Activated CD4-positive, alpha-beta T cell treated with anti-CD3 and anti-CD28 coated beads, Interleukin-2, amount 50 U/mL, for 4 hours (primary cell): Measurements from ENCODE around the gene OS9.
"Not testable (repeated sequence)": the region's sequence is repeated elsewhere in the genome, so short reads cannot be mapped to it uniquely, and the experiment has no call there.

Source experiments
- DNase-seq, 2 experiments: peaks; one replicate each; pipeline ENCODE4 v3.0.0-alpha.2; 2020

Gene OS9

GRCh38 chr12:57694459-57695019, 607 bp downstream of the OS9 start:
- DNase-seq: no peak

GRCh38 chr12:57695770-57696432, 2.0 kb downstream of the OS9 start:
- DNase-seq: no peak

- DNase-seq: no peak
These were observed 3.1 kb downstream of the OS9 start for GRCh38 chr12:57697076-57697475.

GRCh38 chr12:57698414-57698813, 4.5 kb downstream of the OS9 start:
- DNase-seq: no peak

GRCh38 chr12:57700317-57700716, 6.4 kb downstream of the OS9 start:
- no peak for DNase-seq

- DNase-seq: no peak
These were observed 13.3 kb downstream of the OS9 start for GRCh38 chr12:57707250-57707649.

GRCh38 chr12:57708296-57708695, 14.4 kb downstream of the OS9 start:
- no peak for DNase-seq

GRCh38 chr12:57712701-57713100, 18.8 kb downstream of the OS9 start:
- DNase-seq: no peak

GRCh38 chr12:57713209-57713608, 19.3 kb downstream of the OS9 start:
- no peak for DNase-seq

- not testable (repeated sequence) for DNase-seq
These were observed 21.3 kb downstream of the OS9 start for GRCh38 chr12:57715036-57715748.

- DNase-seq: no peak
These were observed 21.9 kb downstream of the OS9 start for GRCh38 chr12:57715786-57716185.

GRCh38 chr12:57716305-57716704, 22.4 kb downstream of the OS9 start:
- no peak for DNase-seq

GRCh38 chr12:57717131-57717530, 23.2 kb downstream of the OS9 start:
- DNase-seq: no peak

- no peak for DNase-seq
These were observed 24.1 kb downstream of the OS9 start for GRCh38 chr12:57717846-57718640.

GRCh38 chr12:57718641-57719528, 25.0 kb downstream of the OS9 start:
- DNase-seq: no peak

- no peak for DNase-seq
These were observed 26.1 kb downstream of the OS9 start for GRCh38 chr12:57719777-57720605.

GRCh38 chr12:57720606-57721595, 27.0 kb downstream of the OS9 start:
- DNase-seq: no peak

GRCh38 chr12:57721846-57722608, 28.1 kb downstream of the OS9 start:
- not testable (repeated sequence) for DNase-seq
